K562 (cell line): ENCODE data around the gene LY6G6C.
A peak's percentile ranks its signal among the peaks of the same experiment; 100 is the strongest.

ENCODE experiments used
- CHD4 ChIP-seq: fragments of 200-600 bp; sonication (generic); IDR thresholded peaks from 3 replicates; pipeline ENCODE4 v1.6.1; 2012; ENCODE audit warnings: low read depth, mild to moderate bottlenecking, mixed read lengths, low read length, inconsistent platforms; ENCODE audit not compliant: insufficient read depth, insufficient replicate concordance, poor library complexity, severe bottlenecking
- NUFIP1 ChIP-seq: fragments of 450-650 bp; IDR thresholded peaks from 2 replicates; pipeline ENCODE4 v1.6.1; 2018; ENCODE audit not compliant: partially characterized antibody
- POLR2A ChIP-seq: fragments of 450-650 bp; conservative IDR thresholded peaks from 2 replicates; pipeline ENCODE4 v1.6.1; 2016
- SMC3 ChIP-seq: conservative IDR thresholded peaks from 2 replicates; pipeline ENCODE4 v1.6.1; 2011; ENCODE audit warnings: low read depth, low read length, improper control_type of control experiment; ENCODE audit not compliant: insufficient read depth
- SRF ChIP-seq, 2 experiments: fragments of 250-450, 450-650 bp in 1 of 2; sonication (Bioruptor Pico) in 1 of 2; sonication (generic) in 1 of 2; formaldehyde crosslinking; IDR thresholded peaks; 2 replicates each; pipeline versions ENCODE4 v1.5.0 to v1.5.1; 2020 to 2022; ENCODE audit warnings: mild to moderate bottlenecking in 1 of 2, missing genetic modification reagents in 1 of 2
- THRAP3 ChIP-seq: fragments of 450-650 bp; IDR thresholded peaks from 2 replicates; pipeline ENCODE4 v1.6.1; 2016; ENCODE audit warnings: mild to moderate bottlenecking, inconsistent platforms, borderline replicate concordance
- TRIM24 ChIP-seq, 2 experiments: fragments of 450-650 bp; IDR thresholded peaks; 2 replicates each; pipeline ENCODE4 v1.6.1; 2016
- TF ChIP-seq, protein P1 (sequence below): fragments of 450-650 bp; IDR thresholded peaks from 2 replicates; pipeline ENCODE4 v1.7.0; 2016; ENCODE audit warnings: borderline replicate concordance

DNA sequence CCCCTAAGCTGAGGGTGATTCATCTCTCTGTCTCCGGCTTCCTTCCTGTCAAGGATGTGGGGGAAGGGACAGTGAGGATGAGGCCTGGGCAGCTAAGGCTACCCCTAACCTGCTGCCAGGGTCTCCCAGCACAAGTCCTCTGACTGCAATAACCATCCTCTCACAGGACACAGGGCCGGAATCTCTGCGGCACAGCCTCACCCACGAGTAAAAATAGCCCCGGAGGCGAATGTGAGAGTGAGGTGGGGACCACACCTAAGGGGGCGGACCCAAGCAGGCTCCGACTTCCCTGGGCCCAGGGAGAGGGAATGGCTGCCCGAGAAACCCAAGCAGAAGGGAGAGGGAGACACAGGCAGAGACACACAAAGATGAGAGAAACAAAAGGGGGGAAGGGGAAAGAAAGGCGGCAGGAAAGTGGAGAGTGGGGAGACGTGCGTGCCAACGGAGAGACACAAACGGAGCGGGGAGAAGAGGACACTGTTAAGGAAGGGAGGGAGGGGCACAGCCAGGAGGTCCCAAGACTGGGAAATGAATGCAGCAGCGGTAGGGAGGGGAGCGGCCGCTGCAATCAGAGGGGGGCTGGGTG is 13.4 kb upstream of the LY6G6C start:
- no peak for TF ChIP-seq NUFIP1
- TF ChIP-seq THRAP3, result no peak
- peak in 1 of 2 experiments; percentile 79 for TF ChIP-seq TRIM24 (IDR thresholded peaks at IDR 0.05)
- TF ChIP-seq POLR2A, result peak; percentile 88
- TF ChIP-seq CHD4, result no peak
- no peak for TF ChIP-seq SMC3
- TF ChIP-seq, protein P1, sequence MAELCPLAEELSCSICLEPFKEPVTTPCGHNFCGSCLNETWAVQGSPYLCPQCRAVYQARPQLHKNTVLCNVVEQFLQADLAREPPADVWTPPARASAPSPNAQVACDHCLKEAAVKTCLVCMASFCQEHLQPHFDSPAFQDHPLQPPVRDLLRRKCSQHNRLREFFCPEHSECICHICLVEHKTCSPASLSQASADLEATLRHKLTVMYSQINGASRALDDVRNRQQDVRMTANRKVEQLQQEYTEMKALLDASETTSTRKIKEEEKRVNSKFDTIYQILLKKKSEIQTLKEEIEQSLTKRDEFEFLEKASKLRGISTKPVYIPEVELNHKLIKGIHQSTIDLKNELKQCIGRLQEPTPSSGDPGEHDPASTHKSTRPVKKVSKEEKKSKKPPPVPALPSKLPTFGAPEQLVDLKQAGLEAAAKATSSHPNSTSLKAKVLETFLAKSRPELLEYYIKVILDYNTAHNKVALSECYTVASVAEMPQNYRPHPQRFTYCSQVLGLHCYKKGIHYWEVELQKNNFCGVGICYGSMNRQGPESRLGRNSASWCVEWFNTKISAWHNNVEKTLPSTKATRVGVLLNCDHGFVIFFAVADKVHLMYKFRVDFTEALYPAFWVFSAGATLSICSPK, result peak; percentile 57; the same call in 1 of the 2 replicates
- no peak; a peak in 2 of 4 replicates for TF ChIP-seq SRF (CRISPR knock-in tag; IDR thresholded peaks at IDR 0.05)
